K562 (cell line): ENCODE results near the gene ERCC1. TPM values are rescaled to one million over a fixed set of nuclear protein-coding genes. Genes with fewer than 3 reads are reported as not detected.

Source experiments
- BDP1 ChIP-seq: IDR thresholded peaks from 3 replicates; pipeline ENCODE4 v1.6.1; 2011; ENCODE audit not compliant: insufficient read length, insufficient read depth
- CREM ChIP-seq: IDR thresholded peaks from 2 replicates; pipeline ENCODE4 v1.6.1; 2014; ENCODE audit warnings: antibody characterized with exemption, low read depth
- HMGN3 ChIP-seq: IDR thresholded peaks from 2 replicates; pipeline ENCODE4 v1.6.1; 2011; ENCODE audit warnings: borderline replicate concordance, low read depth, mild to moderate bottlenecking, mixed read lengths, low read length; ENCODE audit not compliant: insufficient read length; ENCODE audit errors: extremely low read depth
- MYC ChIP-seq, 2 experiments: fragments of 250-450 bp in 1 of 2; sonication (Bioruptor Pico) in 1 of 2; IDR thresholded peaks; 2 replicates each; pipeline versions ENCODE4 v1.5.1 to v1.6.1; 2012 to 2021; ENCODE audit warnings: low read depth in 2 of 2, borderline replicate concordance in 1 of 2, improper control_type of control experiment in 1 of 2, low read length in 1 of 2, mild to moderate bottlenecking in 1 of 2, moderate library complexity in 1 of 2
- ZNF668 ChIP-seq: fragments of 250-450 bp; sonication (Bioruptor Pico); IDR thresholded peaks from 2 replicates; pipeline ENCODE4 v1.8.0; 2022; ENCODE audit warnings: mild to moderate bottlenecking, inconsistent platforms
- ZSCAN29 ChIP-seq: fragments of 450-650 bp; IDR thresholded peaks from 2 replicates; pipeline ENCODE4 v1.6.1; 2017
- polyA plus RNA-seq, 8 experiments: library from polyadenylated mRNA; depleted of rRNA in 4 of 8; stranded (reverse) in 5 of 8; unstranded in 3 of 8; fragments of >200 nt; fragmentation: Nextera tagmentation in 2 of 8; fragmentation: Illumina TruSeq in 1 of 8; extraction: Ambion mirVana in 2 of 8; extraction: Trizol in 1 of 8; gene quantifications; 2 replicates each; pipeline versions ENCODE4 v1.2.1 to v1.2.3, GENCODE V29; 2011 to 2014; ENCODE audit warnings: inconsistent platforms in 1 of 8, missing spikeins in 1 of 8
- total RNA-seq, 7 experiments: library from RNA; depleted of rRNA in 6 of 7; stranded (reverse); fragments of >200 nt in 6 of 7; fragmentation: Illumina TruSeq in 2 of 7; extraction: Trizol in 2 of 7; gene quantifications; 2 replicates each; pipeline versions ENCODE4 v1.2.1 to v1.2.3, GENCODE V29; 2011 to 2021; ENCODE audit warnings: low replicate concordance in 1 of 7
- TF ChIP-seq, protein P1 (sequence below), 2 experiments: fragments of 450-650 bp in 1 of 2; IDR thresholded peaks; 2 replicates each; pipeline ENCODE4 v1.6.1; 2011 to 2017; ENCODE audit warnings: low read depth in 2 of 2, antibody characterized with exemption in 1 of 2, borderline replicate concordance in 1 of 2, low read length in 1 of 2, mild to moderate bottlenecking in 1 of 2, mixed read lengths in 1 of 2; ENCODE audit not compliant: control insufficient read depth in 1 of 2
- TF ChIP-seq, protein P2 (sequence below), 2 experiments: fragments of 450-650 bp; formaldehyde crosslinking in 1 of 2; IDR thresholded peaks; 2 replicates each; pipeline versions ENCODE4 v1.4.0 to v1.6.1; 2014 to 2020; ENCODE audit warnings: mild to moderate bottlenecking in 2 of 2, borderline replicate concordance in 1 of 2, low read depth in 1 of 2
- TF ChIP-seq, protein P3 (sequence below): fragments of 250-450 bp; sonication (Bioruptor Pico); IDR thresholded peaks from 2 replicates; pipeline ENCODE4 v1.4.0; 2020; ENCODE audit warnings: mild to moderate bottlenecking
- TF ChIP-seq, protein P4 (sequence below): fragments of 250-450 bp; sonication (Bioruptor Pico); IDR thresholded peaks from 2 replicates; pipeline ENCODE4 v1.5.0; 2020; ENCODE audit warnings: mild to moderate bottlenecking

Gene ERCC1
- total and polyA plus RNA-seq, 9 of the 15 experiments (the other 6 are each of a cell fraction or from before 2014, with no cell fraction given) = 9.3 to 92.6 (median 60.0) TPM

DNA sequence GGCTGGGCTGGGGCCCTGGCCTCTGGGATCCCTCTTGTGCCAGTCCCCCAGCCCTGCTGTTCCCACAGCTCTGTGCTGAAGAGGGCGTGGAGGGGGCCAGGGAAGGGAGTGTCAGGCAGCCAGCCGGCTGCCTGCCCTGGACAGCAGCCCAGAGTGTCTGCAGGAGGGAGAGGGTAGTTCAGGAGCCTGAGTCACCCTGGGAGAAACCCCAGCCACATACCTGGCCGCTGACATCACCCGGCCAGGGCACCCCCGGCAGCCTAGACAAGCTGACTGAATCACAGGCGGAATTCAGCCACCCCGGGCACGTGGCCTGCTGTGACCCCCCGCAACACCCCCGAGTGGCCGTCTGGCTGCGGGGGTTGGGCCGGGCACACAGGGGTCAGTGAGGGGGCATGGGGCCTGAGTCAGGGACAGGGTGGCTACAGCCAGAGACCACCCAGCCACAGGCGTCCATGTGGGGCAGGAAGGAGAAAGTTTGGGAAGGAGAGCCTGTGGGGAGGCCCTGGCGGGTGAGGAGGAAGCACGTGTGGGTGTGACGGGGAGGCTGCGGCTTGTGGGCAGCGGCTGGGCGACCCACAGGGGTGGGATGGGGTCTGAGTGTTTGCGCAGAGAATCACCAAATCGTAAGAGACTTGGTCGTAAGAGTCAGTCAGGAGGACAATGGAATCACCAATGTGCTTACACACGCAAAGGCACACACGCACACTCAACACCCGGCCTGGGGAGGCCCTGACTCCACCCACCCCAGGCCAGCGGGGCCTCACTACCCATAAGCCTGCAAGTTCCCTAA is 32.2 kb upstream of the ERCC1 start (continued):
- TF ChIP-seq, protein P1, sequence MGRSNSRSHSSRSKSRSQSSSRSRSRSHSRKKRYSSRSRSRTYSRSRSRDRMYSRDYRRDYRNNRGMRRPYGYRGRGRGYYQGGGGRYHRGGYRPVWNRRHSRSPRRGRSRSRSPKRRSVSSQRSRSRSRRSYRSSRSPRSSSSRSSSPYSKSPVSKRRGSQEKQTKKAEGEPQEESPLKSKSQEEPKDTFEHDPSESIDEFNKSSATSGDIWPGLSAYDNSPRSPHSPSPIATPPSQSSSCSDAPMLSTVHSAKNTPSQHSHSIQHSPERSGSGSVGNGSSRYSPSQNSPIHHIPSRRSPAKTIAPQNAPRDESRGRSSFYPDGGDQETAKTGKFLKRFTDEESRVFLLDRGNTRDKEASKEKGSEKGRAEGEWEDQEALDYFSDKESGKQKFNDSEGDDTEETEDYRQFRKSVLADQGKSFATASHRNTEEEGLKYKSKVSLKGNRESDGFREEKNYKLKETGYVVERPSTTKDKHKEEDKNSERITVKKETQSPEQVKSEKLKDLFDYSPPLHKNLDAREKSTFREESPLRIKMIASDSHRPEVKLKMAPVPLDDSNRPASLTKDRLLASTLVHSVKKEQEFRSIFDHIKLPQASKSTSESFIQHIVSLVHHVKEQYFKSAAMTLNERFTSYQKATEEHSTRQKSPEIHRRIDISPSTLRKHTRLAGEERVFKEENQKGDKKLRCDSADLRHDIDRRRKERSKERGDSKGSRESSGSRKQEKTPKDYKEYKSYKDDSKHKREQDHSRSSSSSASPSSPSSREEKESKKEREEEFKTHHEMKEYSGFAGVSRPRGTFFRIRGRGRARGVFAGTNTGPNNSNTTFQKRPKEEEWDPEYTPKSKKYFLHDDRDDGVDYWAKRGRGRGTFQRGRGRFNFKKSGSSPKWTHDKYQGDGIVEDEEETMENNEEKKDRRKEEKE (IDR thresholded peaks at IDR 0.05; ENCODE audit: borderline replicate concordance in 1 of 2, control insufficient read depth in 1 of 2, low read depth in 2 of 2, low read length in 1 of 2) = 0 out of 4 replicates have a peak, but pooled peaks of 1 of the 2 experiments have one; percentile 21
- no peak for TF ChIP-seq BDP1
- TF ChIP-seq, protein P2, sequence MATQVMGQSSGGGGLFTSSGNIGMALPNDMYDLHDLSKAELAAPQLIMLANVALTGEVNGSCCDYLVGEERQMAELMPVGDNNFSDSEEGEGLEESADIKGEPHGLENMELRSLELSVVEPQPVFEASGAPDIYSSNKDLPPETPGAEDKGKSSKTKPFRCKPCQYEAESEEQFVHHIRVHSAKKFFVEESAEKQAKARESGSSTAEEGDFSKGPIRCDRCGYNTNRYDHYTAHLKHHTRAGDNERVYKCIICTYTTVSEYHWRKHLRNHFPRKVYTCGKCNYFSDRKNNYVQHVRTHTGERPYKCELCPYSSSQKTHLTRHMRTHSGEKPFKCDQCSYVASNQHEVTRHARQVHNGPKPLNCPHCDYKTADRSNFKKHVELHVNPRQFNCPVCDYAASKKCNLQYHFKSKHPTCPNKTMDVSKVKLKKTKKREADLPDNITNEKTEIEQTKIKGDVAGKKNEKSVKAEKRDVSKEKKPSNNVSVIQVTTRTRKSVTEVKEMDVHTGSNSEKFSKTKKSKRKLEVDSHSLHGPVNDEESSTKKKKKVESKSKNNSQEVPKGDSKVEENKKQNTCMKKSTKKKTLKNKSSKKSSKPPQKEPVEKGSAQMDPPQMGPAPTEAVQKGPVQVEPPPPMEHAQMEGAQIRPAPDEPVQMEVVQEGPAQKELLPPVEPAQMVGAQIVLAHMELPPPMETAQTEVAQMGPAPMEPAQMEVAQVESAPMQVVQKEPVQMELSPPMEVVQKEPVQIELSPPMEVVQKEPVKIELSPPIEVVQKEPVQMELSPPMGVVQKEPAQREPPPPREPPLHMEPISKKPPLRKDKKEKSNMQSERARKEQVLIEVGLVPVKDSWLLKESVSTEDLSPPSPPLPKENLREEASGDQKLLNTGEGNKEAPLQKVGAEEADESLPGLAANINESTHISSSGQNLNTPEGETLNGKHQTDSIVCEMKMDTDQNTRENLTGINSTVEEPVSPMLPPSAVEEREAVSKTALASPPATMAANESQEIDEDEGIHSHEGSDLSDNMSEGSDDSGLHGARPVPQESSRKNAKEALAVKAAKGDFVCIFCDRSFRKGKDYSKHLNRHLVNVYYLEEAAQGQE (IDR thresholded peaks at IDR 0.05; ENCODE audit: borderline replicate concordance) = peak; percentile 68
- TF ChIP-seq, protein P2 (CRISPR knock-in tag; IDR thresholded peaks at IDR 0.05; ENCODE audit: low read depth) = peak; percentile 60; the same call in 1 of the 2 replicates
- TF ChIP-seq, protein P3, sequence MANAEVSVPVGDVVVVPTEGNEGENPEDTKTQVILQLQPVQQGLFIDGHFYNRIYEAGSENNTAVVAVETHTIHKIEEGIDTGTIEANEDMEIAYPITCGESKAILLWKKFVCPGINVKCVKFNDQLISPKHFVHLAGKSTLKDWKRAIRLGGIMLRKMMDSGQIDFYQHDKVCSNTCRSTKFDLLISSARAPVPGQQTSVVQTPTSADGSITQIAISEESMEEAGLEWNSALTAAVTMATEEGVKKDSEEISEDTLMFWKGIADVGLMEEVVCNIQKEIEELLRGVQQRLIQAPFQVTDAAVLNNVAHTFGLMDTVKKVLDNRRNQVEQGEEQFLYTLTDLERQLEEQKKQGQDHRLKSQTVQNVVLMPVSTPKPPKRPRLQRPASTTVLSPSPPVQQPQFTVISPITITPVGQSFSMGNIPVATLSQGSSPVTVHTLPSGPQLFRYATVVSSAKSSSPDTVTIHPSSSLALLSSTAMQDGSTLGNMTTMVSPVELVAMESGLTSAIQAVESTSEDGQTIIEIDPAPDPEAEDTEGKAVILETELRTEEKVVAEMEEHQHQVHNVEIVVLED (CRISPR knock-in tag) = no peak
- TF ChIP-seq CREM = peak; percentile 57; the same call in 1 of the 2 replicates
- TF ChIP-seq, protein P4, sequence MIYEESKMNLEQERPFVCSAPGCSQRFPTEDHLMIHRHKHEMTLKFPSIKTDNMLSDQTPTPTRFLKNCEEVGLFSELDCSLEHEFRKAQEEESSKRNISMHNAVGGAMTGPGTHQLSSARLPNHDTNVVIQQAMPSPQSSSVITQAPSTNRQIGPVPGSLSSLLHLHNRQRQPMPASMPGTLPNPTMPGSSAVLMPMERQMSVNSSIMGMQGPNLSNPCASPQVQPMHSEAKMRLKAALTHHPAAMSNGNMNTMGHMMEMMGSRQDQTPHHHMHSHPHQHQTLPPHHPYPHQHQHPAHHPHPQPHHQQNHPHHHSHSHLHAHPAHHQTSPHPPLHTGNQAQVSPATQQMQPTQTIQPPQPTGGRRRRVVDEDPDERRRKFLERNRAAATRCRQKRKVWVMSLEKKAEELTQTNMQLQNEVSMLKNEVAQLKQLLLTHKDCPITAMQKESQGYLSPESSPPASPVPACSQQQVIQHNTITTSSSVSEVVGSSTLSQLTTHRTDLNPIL (CRISPR knock-in tag) = no peak
- peak; percentile 85 for TF ChIP-seq MYC (IDR thresholded peaks at IDR 0.05; ENCODE audit: low read depth, low read length)
- TF ChIP-seq MYC (CRISPR knock-in tag; IDR thresholded peaks at IDR 0.05; ENCODE audit: borderline replicate concordance, low read depth) = peak; percentile 87
- TF ChIP-seq ZSCAN29 = no peak
- TF ChIP-seq ZNF668 (CRISPR knock-in tag) = no peak
- TF ChIP-seq HMGN3 = peak; percentile 68
